Neural cell (in vitro differentiated cells): ENCODE data around the gene FBLN5. TPM values are rescaled to one million over a fixed set of nuclear protein-coding genes. Genes with fewer than 3 reads are reported as not detected.

Experiments used
- H2AFZ ChIP-seq: fragments of 200-600, 300-800 bp; sonication (generic), shearing (Covaris generic); 2 replicates; pipeline ENCODE4 v1.6.0; 2014; ENCODE audit warnings: low read depth, mild to moderate bottlenecking, antibody characterized with exemption, low read length, moderate library complexity
- H3F3A ChIP-seq: fragments of 200-600 bp; shearing (Covaris generic); 2 replicates; pipeline ENCODE4 v1.6.1; 2016; ENCODE audit warnings: mild to moderate bottlenecking, moderate library complexity, mixed read lengths, antibody characterized with exemption, low read length; ENCODE audit not compliant: insufficient read depth, poor library complexity, severe bottlenecking
- H3K27ac ChIP-seq: fragments of 200-600, 300-800 bp; sonication (generic), shearing (Covaris generic); 2 replicates; pipeline ENCODE4 v1.5.1; 2014; ENCODE audit warnings: mild to moderate bottlenecking, low read length, moderate library complexity
- H3K27me3 ChIP-seq: fragments of 300-800, 200-600 bp; sonication (generic), shearing (Covaris generic); 2 replicates; pipeline ENCODE4 v1.6.0; 2014; ENCODE audit warnings: mild to moderate bottlenecking, low read depth, low read length, moderate library complexity; ENCODE audit not compliant: insufficient read depth
- H3K36me3 ChIP-seq: fragments of 300-800, 200-600 bp; sonication (generic), shearing (Covaris generic); 2 replicates; pipeline ENCODE4 v1.5.1; 2014; ENCODE audit warnings: mild to moderate bottlenecking, antibody characterized with exemption, low read length, moderate library complexity; ENCODE audit not compliant: insufficient read depth
- H3K4me2 ChIP-seq: fragments of 300-800, 200-600 bp; sonication (generic), shearing (Covaris generic); 2 replicates; pipeline ENCODE4 v1.6.0; 2014; ENCODE audit warnings: mild to moderate bottlenecking, low read length
- H3K4me3 ChIP-seq: fragments of 300-800, 200-600 bp; sonication (generic), shearing (Covaris generic); 2 replicates; pipeline ENCODE4 v1.5.1; 2014; ENCODE audit warnings: mild to moderate bottlenecking, low read length, moderate library complexity
- H3K79me2 ChIP-seq: fragments of 200-600 bp; shearing (Covaris generic); replicated peaks from 2 replicates; pipeline ENCODE4 v1.6.0; 2014; ENCODE audit warnings: mild to moderate bottlenecking, low read length, moderate library complexity; ENCODE audit not compliant: insufficient read depth
- H3K9ac ChIP-seq: fragments of 300-800, 200-600 bp; sonication (generic), shearing (Covaris generic); 2 replicates; pipeline ENCODE4 v1.6.1; 2016; ENCODE audit warnings: mild to moderate bottlenecking, low read length, mixed read lengths
- H3K9me2 ChIP-seq: fragments of 200-600 bp; shearing (Covaris generic); 2 replicates; pipeline ENCODE4 v1.6.1; 2016; ENCODE audit warnings: mild to moderate bottlenecking, low read length, mixed read lengths; ENCODE audit not compliant: insufficient read depth
- H3K9me3 ChIP-seq: fragments of 200-600, 300-800 bp; sonication (generic), shearing (Covaris generic); 2 replicates; pipeline ENCODE4 v1.6.1; 2016; ENCODE audit warnings: mild to moderate bottlenecking, mixed run types, low read length, moderate library complexity, mixed read lengths
- H4K20me1 ChIP-seq: fragments of 200-600 bp; shearing (Covaris generic); 2 replicates; pipeline ENCODE4 v1.6.1; 2016; ENCODE audit warnings: mild to moderate bottlenecking, mixed run types; ENCODE audit not compliant: insufficient read depth
- EP300 ChIP-seq: fragments of 450-650 bp; conservative IDR thresholded peaks from 2 replicates; pipeline ENCODE4 v1.6.1; 2014; ENCODE audit warnings: antibody characterized with exemption, mild to moderate bottlenecking, moderate library complexity; ENCODE audit not compliant: poor library complexity, severe bottlenecking
- EZH2 ChIP-seq: fragments of 200-600, 300-800 bp; shearing (Covaris generic), sonication (generic); IDR thresholded peaks from 2 replicates; pipeline ENCODE4 v1.6.1; 2014; ENCODE audit warnings: antibody characterized with exemption, low read length, borderline replicate concordance, mild to moderate bottlenecking; ENCODE audit not compliant: insufficient read depth, poor library complexity, severe bottlenecking
- MXI1 ChIP-seq: fragments of 450-650 bp; conservative IDR thresholded peaks from 2 replicates; pipeline ENCODE4 v1.6.1; 2014; ENCODE audit warnings: antibody characterized with exemption, mild to moderate bottlenecking; ENCODE audit not compliant: poor library complexity, severe bottlenecking
- POLR2AphosphoS5 ChIP-seq: IDR thresholded peaks from 2 replicates; pipeline ENCODE4 v1.6.1; 2012
- RAD21 ChIP-seq: fragments of 450-650 bp; conservative IDR thresholded peaks from 2 replicates; pipeline ENCODE4 v1.6.1; 2014; ENCODE audit warnings: antibody characterized with exemption, mild to moderate bottlenecking, moderate library complexity
- SMC3 ChIP-seq: fragments of 450-650 bp; conservative IDR thresholded peaks from 2 replicates; pipeline ENCODE4 v1.6.1; 2014; ENCODE audit warnings: antibody characterized with exemption, mild to moderate bottlenecking, moderate library complexity; ENCODE audit not compliant: poor library complexity
- TAF1 ChIP-seq: IDR thresholded peaks from 2 replicates; pipeline ENCODE4 v1.6.1; 2012; ENCODE audit warnings: low read depth
- polyA plus RNA-seq: library from polyadenylated mRNA; depleted of rRNA; stranded (reverse); fragments of >200 nt; gene quantifications from 2 replicates; pipeline ENCODE4 v1.2.3, GENCODE V29; 2014
- TF ChIP-seq, protein P1 (sequence below): IDR thresholded peaks from 2 replicates; pipeline ENCODE4 v1.6.1; 2012; ENCODE audit warnings: borderline replicate concordance
- TF ChIP-seq, protein P2 (sequence below): fragments of 450-650 bp; IDR thresholded peaks from 2 replicates; pipeline ENCODE4 v1.5.1; 2014; ENCODE audit warnings: antibody characterized with exemption, mild to moderate bottlenecking, moderate library complexity; ENCODE audit not compliant: poor library complexity, severe bottlenecking

Gene FBLN5
- polyA plus RNA-seq, 1 donor from 2014 or later: 1.5 TPM

GRCh38 chr14:91904483-91904882, 43.0 kb downstream of the FBLN5 start:
- H4K20me1 ChIP-seq: no peaks in the 10 kb centered on the region
- no peak overlapping the region for H3K4me2 ChIP-seq
- H3F3A ChIP-seq: no peaks in the 10 kb centered on the region
- H3K79me2 ChIP-seq: no peaks in the 10 kb centered on the region
- no peak overlapping the region for H3K9ac ChIP-seq
- H3K27ac ChIP-seq: no peak overlapping the region
- no peaks in the 10 kb centered on the region for H3K9me3 ChIP-seq
- no peaks in the 10 kb centered on the region for H3K36me3 ChIP-seq
- H2AFZ ChIP-seq: no peak overlapping the region
- no peaks in the 10 kb centered on the region for H3K9me2 ChIP-seq
- no peaks in the 10 kb centered on the region for H3K27me3 ChIP-seq
- no peak overlapping the region for H3K4me3 ChIP-seq
- TF ChIP-seq RAD21: no peak
- no peak for TF ChIP-seq EP300
- TF ChIP-seq MXI1: no peak
- no peak for TF ChIP-seq SMC3
- TF ChIP-seq, protein P1, sequence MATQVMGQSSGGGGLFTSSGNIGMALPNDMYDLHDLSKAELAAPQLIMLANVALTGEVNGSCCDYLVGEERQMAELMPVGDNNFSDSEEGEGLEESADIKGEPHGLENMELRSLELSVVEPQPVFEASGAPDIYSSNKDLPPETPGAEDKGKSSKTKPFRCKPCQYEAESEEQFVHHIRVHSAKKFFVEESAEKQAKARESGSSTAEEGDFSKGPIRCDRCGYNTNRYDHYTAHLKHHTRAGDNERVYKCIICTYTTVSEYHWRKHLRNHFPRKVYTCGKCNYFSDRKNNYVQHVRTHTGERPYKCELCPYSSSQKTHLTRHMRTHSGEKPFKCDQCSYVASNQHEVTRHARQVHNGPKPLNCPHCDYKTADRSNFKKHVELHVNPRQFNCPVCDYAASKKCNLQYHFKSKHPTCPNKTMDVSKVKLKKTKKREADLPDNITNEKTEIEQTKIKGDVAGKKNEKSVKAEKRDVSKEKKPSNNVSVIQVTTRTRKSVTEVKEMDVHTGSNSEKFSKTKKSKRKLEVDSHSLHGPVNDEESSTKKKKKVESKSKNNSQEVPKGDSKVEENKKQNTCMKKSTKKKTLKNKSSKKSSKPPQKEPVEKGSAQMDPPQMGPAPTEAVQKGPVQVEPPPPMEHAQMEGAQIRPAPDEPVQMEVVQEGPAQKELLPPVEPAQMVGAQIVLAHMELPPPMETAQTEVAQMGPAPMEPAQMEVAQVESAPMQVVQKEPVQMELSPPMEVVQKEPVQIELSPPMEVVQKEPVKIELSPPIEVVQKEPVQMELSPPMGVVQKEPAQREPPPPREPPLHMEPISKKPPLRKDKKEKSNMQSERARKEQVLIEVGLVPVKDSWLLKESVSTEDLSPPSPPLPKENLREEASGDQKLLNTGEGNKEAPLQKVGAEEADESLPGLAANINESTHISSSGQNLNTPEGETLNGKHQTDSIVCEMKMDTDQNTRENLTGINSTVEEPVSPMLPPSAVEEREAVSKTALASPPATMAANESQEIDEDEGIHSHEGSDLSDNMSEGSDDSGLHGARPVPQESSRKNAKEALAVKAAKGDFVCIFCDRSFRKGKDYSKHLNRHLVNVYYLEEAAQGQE: no peak
- TF ChIP-seq TAF1: no peak
- no peak for TF ChIP-seq EZH2
- TF ChIP-seq, protein P2, sequence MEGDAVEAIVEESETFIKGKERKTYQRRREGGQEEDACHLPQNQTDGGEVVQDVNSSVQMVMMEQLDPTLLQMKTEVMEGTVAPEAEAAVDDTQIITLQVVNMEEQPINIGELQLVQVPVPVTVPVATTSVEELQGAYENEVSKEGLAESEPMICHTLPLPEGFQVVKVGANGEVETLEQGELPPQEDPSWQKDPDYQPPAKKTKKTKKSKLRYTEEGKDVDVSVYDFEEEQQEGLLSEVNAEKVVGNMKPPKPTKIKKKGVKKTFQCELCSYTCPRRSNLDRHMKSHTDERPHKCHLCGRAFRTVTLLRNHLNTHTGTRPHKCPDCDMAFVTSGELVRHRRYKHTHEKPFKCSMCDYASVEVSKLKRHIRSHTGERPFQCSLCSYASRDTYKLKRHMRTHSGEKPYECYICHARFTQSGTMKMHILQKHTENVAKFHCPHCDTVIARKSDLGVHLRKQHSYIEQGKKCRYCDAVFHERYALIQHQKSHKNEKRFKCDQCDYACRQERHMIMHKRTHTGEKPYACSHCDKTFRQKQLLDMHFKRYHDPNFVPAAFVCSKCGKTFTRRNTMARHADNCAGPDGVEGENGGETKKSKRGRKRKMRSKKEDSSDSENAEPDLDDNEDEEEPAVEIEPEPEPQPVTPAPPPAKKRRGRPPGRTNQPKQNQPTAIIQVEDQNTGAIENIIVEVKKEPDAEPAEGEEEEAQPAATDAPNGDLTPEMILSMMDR: no peak
- TF ChIP-seq POLR2AphosphoS5: no peak

DNA sequence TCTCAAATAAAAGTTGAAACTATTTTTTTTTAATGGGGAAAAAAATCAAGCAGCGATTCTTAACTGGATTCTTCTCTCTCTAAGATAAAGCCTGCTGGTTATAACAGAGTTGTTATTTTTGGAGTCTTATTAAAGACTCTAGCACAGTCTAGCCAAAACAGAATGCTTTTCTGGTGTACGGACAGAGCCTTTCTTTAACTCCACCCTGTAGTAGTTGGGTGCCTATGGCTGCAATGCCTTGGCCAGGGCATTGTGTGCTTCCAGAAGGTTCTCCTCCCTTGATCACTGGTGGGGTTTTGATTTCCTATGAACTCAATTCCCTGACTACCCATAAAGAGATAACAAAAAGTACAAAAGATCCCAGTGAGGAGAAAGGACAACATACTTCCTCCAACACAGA, 44.4 kb downstream of the FBLN5 start:
- no peak for TF ChIP-seq POLR2AphosphoS5
- TF ChIP-seq, protein P2: no peak
- no peak for TF ChIP-seq SMC3
- H3K79me2 ChIP-seq: no peaks in the 10 kb centered on the region

More for the DNA sequence above, 44.4 kb downstream of the FBLN5 start:
- Histone ChIP-seq H4K20me1 (no peaks in the 10 kb centered on the region), H3K27ac (no peak overlapping the region), H3K9me3 (no peaks in the 10 kb centered on the region), H3K27me3 (no peaks in the 10 kb centered on the region), H2AFZ (no peak overlapping the region), H3K4me2 (no peak overlapping the region), H3F3A (no peaks in the 10 kb centered on the region), H3K36me3 (no peaks in the 10 kb centered on the region), H3K9me2 (no peaks in the 10 kb centered on the region), H3K4me3 (no peak overlapping the region), H3K9ac (no peak overlapping the region)
